Spleen (tissue), 7 donors: ENCODE results near the gene DEPDC4.

Source experiments
- POLR2A ChIP-seq, 3 donors: fragments of 450-650 bp; IDR thresholded peaks; one replicate each; pipeline ENCODE4 v1.5.1; 2017; ENCODE audit warnings: antibody characterized with exemption in 3 of 3, mild to moderate bottlenecking in 1 of 3
- TF ChIP-seq, protein P1 (sequence below), 11 experiments: fragments of 200-600 bp in 7 of 11; fragments of 450-650 bp in 4 of 11; sonication (generic) in 4 of 11; IDR thresholded peaks in 8 of 11; conservative IDR thresholded peaks in 3 of 11; 1 replicate in 7 of 11; 2 replicates in 4 of 11; pipeline versions ENCODE4 v1.4.0 to v1.8.0; 2016 to 2021; ENCODE audit warnings: antibody characterized with exemption in 11 of 11, inconsistent platforms in 4 of 11, mild to moderate bottlenecking in 1 of 11
- donor health status: DM: no; HTN: no; CAD: no; lungs with moderate emphysema.
- donor health status: DM: no; HTN: no; CAD: no.
- donor health status: DM: no; HTN: no; CAD: no.

DNA sequence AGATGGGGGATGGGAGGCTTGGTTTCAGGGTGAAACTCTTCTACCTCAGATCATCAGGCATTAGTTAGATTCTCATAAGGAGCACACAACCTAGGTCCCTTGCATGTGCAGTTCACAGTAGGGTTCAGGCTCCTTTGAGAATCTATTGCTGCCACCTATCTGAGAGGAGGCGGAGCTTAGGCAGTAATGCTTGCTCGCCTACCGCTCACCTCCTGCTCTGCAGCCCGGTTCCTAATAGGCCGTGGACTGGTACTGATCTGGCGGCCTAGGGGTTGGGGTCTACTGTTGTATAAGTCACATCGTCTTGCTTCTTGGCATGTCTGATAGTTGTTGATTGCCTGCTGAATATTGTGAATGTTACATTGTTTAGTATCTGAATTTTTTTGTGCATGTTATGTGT lies 12.3 kb upstream of the DEPDC4 start:
- TF ChIP-seq POLR2A (IDR thresholded peaks at IDR 0.05), result no peak
- TF ChIP-seq, protein P1, sequence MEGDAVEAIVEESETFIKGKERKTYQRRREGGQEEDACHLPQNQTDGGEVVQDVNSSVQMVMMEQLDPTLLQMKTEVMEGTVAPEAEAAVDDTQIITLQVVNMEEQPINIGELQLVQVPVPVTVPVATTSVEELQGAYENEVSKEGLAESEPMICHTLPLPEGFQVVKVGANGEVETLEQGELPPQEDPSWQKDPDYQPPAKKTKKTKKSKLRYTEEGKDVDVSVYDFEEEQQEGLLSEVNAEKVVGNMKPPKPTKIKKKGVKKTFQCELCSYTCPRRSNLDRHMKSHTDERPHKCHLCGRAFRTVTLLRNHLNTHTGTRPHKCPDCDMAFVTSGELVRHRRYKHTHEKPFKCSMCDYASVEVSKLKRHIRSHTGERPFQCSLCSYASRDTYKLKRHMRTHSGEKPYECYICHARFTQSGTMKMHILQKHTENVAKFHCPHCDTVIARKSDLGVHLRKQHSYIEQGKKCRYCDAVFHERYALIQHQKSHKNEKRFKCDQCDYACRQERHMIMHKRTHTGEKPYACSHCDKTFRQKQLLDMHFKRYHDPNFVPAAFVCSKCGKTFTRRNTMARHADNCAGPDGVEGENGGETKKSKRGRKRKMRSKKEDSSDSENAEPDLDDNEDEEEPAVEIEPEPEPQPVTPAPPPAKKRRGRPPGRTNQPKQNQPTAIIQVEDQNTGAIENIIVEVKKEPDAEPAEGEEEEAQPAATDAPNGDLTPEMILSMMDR (IDR thresholded peaks at IDR 0.05 in 8 of 11, conservative IDR thresholded peaks at IDR 0.05 in 3 of 11), result no peak
